Skeletal muscle satellite cell (primary cell): ENCODE measurements around the gene CERS6.

Source experiments
- H3K27me3 ChIP-seq: 2 replicates; pipeline ENCODE4 v1.7.0; 2013; ENCODE audit warnings: low read length; ENCODE audit not compliant: control insufficient read depth, insufficient read depth
- H3K36me3 ChIP-seq: 2 replicates; pipeline ENCODE4 v1.7.0; 2013; ENCODE audit warnings: mild to moderate bottlenecking, control low read depth, low read length; ENCODE audit not compliant: insufficient read depth
- H3K4me1 ChIP-seq: 2 replicates; pipeline ENCODE4 v1.7.0; 2013; ENCODE audit warnings: low read length; ENCODE audit not compliant: control insufficient read depth, insufficient read depth
- H3K4me2 ChIP-seq: 2 replicates; pipeline ENCODE4 v1.7.0; 2013; ENCODE audit warnings: mild to moderate bottlenecking, low read length
- H3K4me3 ChIP-seq: 2 replicates; pipeline ENCODE4 v1.7.0; 2013; ENCODE audit warnings: low read length
- H3K9ac ChIP-seq: 2 replicates; pipeline ENCODE4 v1.7.0; 2013; ENCODE audit warnings: mild to moderate bottlenecking, low read depth, low read length, moderate library complexity
- H3K9me3 ChIP-seq: replicated peaks from 2 replicates; pipeline ENCODE4 v1.7.0; 2013; ENCODE audit warnings: mild to moderate bottlenecking, control low read depth, low read length

CERS6 gene

GRCh38 chr2:168614172-168615018, 158.3 kb downstream of the CERS6 start:
- no peak overlapping the region for H3K4me2 ChIP-seq
- H3K9me3 ChIP-seq, result no peaks in the 10 kb centered on the region
- no peak overlapping the region for H3K9ac ChIP-seq
- no peaks in the 10 kb centered on the region for H3K36me3 ChIP-seq
- no peaks in the 10 kb centered on the region for H3K4me1 ChIP-seq
- H3K27me3 ChIP-seq, result no peaks in the 10 kb centered on the region
- no peak overlapping the region for H3K4me3 ChIP-seq

- Histone ChIP-seq H3K9me3 (no peaks in the 10 kb centered on the region), H3K4me3 (no peak overlapping the region), H3K4me1 (no peaks in the 10 kb centered on the region), H3K9ac (no peak overlapping the region), H3K36me3 (no peaks in the 10 kb centered on the region), H3K27me3 (no peaks in the 10 kb centered on the region), H3K4me2 (no peak overlapping the region)
Observed at GRCh38 chr2:168620554-168620953, 164.5 kb downstream of the CERS6 start.

DNA sequence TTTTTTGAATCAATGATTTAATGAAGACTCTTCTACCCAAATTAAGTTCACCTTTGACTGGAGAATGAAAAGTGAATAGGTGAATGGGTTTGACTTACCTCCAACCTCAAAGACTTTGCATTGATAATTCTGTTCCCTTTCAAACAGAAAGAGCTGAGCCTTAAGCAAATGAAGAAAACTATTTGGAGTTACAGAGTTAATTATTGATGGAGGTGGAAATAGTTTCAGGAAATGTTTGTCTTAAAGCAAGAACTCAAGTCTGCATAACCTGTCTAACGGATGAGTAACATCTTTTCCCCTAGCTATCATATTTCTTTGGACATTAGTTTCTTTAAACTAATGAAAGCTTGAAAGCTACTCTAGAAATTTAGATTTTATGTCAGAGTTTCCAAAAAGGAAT, 166.5 kb downstream of the CERS6 start:
- Histone ChIP-seq H3K9ac (no peak overlapping the region), H3K36me3 (no peaks in the 10 kb centered on the region), H3K4me1 (no peaks in the 10 kb centered on the region), H3K27me3 (no peaks in the 10 kb centered on the region), H3K4me3 (no peak overlapping the region), H3K4me2 (no peak overlapping the region), H3K9me3 (no peaks in the 10 kb centered on the region)

DNA sequence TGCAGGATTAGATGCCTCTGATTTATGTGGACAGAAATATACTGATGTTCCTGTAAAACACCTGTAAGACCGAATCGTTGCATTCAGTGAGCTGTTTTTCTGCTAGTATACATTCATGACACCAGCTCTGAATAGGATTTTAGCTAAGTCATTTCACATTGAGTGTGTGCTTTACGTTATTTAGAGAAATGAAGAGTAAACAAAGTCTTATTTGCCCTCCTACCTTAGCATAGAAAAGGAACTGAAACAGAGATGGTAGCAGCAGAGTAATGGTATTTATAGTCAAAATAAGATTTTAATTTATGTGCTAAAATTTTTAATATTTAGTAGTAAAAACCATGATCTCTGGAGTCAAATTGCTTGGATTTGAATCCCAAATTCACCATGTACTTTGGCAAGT, 168.0 kb downstream of the CERS6 start:
- no peak overlapping the region for H3K9ac ChIP-seq
- no peaks in the 10 kb centered on the region for H3K4me1 ChIP-seq
- H3K4me2 ChIP-seq, result no peak overlapping the region
- no peaks in the 10 kb centered on the region for H3K36me3 ChIP-seq
- no peak overlapping the region for H3K4me3 ChIP-seq
- H3K27me3 ChIP-seq, result no peaks in the 10 kb centered on the region
- H3K9me3 ChIP-seq, result no peaks in the 10 kb centered on the region

- Histone ChIP-seq H3K9me3 (no peaks in the 10 kb centered on the region), H3K4me2 (no peak overlapping the region), H3K4me1 (no peaks in the 10 kb centered on the region), H3K27me3 (no peaks in the 10 kb centered on the region), H3K4me3 (no peak overlapping the region), H3K36me3 (no peaks in the 10 kb centered on the region), H3K9ac (no peak overlapping the region)
Observed at GRCh38 chr2:168626096-168626495, 170.0 kb downstream of the CERS6 start.

- H3K36me3 ChIP-seq, result no peaks in the 10 kb centered on the region
Observed at GRCh38 chr2:168626647-168627046, 170.6 kb downstream of the CERS6 start.

GRCh38 chr2:168632709-168633121, 176.6 kb downstream of the CERS6 start:
- Histone ChIP-seq H3K36me3 (no peaks in the 10 kb centered on the region), H3K4me2 (no peak overlapping the region), H3K9ac (no peak overlapping the region), H3K4me3 (no peak overlapping the region), H3K4me1 (peaks cover 8% of the 10 kb centered on the region), H3K9me3 (no peaks in the 10 kb centered on the region), H3K27me3 (no peaks in the 10 kb centered on the region)

More at GRCh38 chr2:168626647-168627046, 170.6 kb downstream of the CERS6 start:
- Histone ChIP-seq H3K9ac (no peak overlapping the region), H3K4me1 (no peaks in the 10 kb centered on the region), H3K4me3 (no peak overlapping the region), H3K9me3 (no peaks in the 10 kb centered on the region), H3K27me3 (no peaks in the 10 kb centered on the region), H3K4me2 (no peak overlapping the region)

DNA sequence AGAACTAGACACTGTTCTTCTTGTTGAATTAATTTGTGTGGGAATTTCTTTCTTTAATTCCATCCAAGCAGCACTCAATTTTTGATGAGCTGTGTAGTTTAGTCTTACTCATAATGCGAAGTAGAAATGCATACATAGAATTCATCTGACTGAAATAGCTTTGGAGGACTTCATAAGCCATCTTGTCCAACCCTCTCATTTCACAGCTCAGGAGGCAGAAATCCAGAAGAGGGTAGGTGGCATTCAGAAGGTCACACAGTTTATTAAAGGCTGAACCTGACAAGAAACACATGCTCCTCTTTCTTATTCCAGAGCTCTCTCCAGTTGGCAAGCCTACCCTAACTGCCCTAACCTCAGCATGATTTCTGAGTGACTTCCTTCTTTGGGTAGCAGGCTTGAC, 177.1 kb downstream of the CERS6 start:
- Histone ChIP-seq H3K9me3 (no peaks in the 10 kb centered on the region), H3K9ac (no peak overlapping the region), H3K36me3 (no peaks in the 10 kb centered on the region), H3K4me3 (no peak overlapping the region), H3K4me2 (no peak overlapping the region), H3K4me1 (peaks cover 8% of the 10 kb centered on the region), H3K27me3 (no peaks in the 10 kb centered on the region)

DNA sequence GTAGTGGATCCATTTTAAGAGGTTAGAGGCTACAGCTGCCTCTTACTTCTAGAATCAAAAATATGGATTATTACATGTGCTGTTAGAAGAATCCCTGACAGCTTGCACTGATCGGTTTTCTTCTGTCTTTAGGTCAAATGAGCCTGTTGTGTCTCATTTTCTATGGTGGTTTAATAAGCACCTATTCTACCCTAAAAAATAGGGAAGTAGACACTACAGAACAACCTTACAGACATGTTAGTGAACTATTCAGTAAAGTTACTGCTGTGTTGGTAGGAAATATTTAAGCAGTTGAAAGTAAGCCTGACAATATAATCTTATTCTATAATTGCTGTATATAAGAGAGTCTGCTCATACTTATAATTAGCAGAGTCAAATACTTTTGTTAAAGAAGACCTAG, 177.8 kb downstream of the CERS6 start:
- H3K4me2 ChIP-seq, result no peak overlapping the region
- no peaks in the 10 kb centered on the region for H3K27me3 ChIP-seq
- H3K9ac ChIP-seq, result no peak overlapping the region
- no peaks in the 10 kb centered on the region for H3K36me3 ChIP-seq
- H3K4me3 ChIP-seq, result no peak overlapping the region
- H3K4me1 ChIP-seq, result peaks cover 8% of the 10 kb centered on the region
- H3K9me3 ChIP-seq, result no peaks in the 10 kb centered on the region

- no peak overlapping the region for H3K4me2 ChIP-seq
- H3K36me3 ChIP-seq, result no peaks in the 10 kb centered on the region
- no peaks in the 10 kb centered on the region for H3K9me3 ChIP-seq
- no peak overlapping the region for H3K4me3 ChIP-seq
- H3K27me3 ChIP-seq, result no peaks in the 10 kb centered on the region
- no peak overlapping the region for H3K9ac ChIP-seq
- H3K4me1 ChIP-seq, result peaks cover 15% of the 10 kb centered on the region
Observed at GRCh38 chr2:168635065-168635577, 179.0 kb downstream of the CERS6 start.

DNA sequence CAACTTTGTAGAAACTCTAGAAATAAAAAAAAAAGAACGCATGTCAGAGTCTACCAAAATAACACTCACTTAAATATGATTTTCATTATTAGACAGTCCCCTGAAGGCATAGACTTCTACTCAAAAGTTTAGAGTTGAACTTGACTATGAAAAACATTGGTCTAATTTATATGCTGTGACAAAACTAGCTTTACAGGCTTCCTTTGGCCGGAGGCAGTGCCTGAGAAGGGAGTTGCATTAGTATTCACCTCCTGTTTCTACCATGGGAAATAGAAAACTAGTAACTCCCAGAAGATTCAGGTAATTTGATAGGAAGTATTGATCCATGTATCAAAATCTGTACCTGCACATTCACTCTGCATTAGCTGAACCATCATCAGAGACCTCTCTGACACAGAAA, 182.9 kb downstream of the CERS6 start:
- Histone ChIP-seq H3K4me3 (no peak overlapping the region), H3K4me2 (no peak overlapping the region), H3K9me3 (no peaks in the 10 kb centered on the region), H3K9ac (no peak overlapping the region), H3K4me1 (peaks cover 8% of the 10 kb centered on the region), H3K27me3 (no peaks in the 10 kb centered on the region), H3K36me3 (peaks cover 4% of the 10 kb centered on the region)

DNA sequence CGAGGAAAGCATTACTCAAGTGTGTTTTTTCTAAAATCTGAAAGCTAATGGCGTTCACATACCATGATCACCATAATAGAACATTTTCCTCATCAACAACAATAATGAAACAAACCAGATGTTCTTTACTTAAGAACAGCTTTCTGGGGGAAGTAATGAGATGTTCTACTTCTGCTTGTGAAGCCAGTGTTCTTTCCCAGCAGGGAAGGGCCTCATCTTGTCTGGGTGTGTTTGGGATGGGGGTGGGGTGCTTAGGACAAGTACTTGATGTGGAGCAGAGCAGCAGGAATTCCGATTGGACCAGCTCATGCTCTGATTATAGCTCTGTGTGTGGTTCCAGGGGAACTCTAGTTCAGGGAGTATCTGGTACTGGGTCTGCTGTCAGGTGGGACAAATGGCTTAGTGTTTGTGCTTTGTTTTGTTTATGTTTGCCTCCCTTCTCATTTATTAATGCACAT, 183.4 kb downstream of the CERS6 start:
- Histone ChIP-seq H3K9me3 (no peaks in the 10 kb centered on the region), H3K4me2 (no peak overlapping the region), H3K36me3 (peaks cover 4% of the 10 kb centered on the region), H3K27me3 (no peaks in the 10 kb centered on the region), H3K4me3 (no peak overlapping the region), H3K9ac (no peak overlapping the region), H3K4me1 (peaks cover 8% of the 10 kb centered on the region)
